ENCODE data around the gene ADAMTS17. TPM values are rescaled to one million over a fixed set of nuclear protein-coding genes. Genes with fewer than 3 reads are reported as not detected.

Gene ADAMTS17
- total and polyA plus RNA-seq, 9 of the 15 experiments (the other 6 are each of a cell fraction or from before 2014, with no cell fraction given), result 0.01 to 0.14 (median 0.07) TPM; not detected in 6

DNA sequence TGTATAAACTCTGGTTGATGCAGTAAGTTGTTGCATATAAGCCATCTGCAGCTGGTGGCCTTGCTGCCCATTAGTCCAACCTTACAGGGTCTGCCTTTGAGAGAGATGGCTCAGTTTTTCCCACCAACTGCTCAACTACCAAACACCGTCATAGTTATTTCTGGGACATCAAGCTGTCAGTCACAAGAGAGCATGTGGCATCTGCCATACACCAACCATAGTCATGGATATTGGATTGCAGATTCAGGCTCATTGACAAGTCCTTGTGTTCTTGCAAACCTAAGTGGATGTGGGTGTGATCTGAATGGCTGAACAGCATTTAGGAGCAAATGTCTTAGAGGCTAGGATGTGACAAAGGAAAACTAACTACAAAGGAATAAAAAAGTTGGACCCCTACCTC, 137.6 kb downstream of the ADAMTS17 start:
- Histone ChIP-seq H3K36me3 (ENCODE audit: control insufficient read depth, insufficient read depth, low read length) (no peaks in the 10 kb centered on the region), H2AFZ (ENCODE audit: low read depth, low read length) (no peak overlapping the region), H3K27ac (ENCODE audit: extremely low read depth, low read depth, low read length) (no peak overlapping the region), H3K79me2 (ENCODE audit: control insufficient read depth, insufficient read depth, low read length) (no peaks in the 10 kb centered on the region), H3K9ac (ENCODE audit: insufficient read depth in 1 of 2, low read depth in 2 of 2, low read length in 2 of 2) (no peak overlapping the region), H3K4me3 (no peak overlapping the region), H3K27me3 (ENCODE audit: control insufficient read depth in 2 of 2, insufficient read depth in 2 of 2, low read length in 2 of 2) (peaks cover 5 to 58% of the 10 kb centered on the region in 2 experiments; a peak in 3 of 5 replicates), H3K9me1 (ENCODE audit: control insufficient read depth, insufficient read depth, low read length) (no peaks in the 10 kb centered on the region), H3K4me2 (ENCODE audit: insufficient read depth, low read length) (no peak overlapping the region), H3K4me1 (replicated peaks in 1 of 2; ENCODE audit: control insufficient read depth in 2 of 2, insufficient read depth in 2 of 2, low read length in 2 of 2) (no peaks in the 10 kb centered on the region), H4K20me1 (replicated peaks; ENCODE audit: control insufficient read depth, insufficient read depth, low read length) (no peaks in the 10 kb centered on the region), H3K9me3 (replicated peaks; ENCODE audit: control insufficient read depth, insufficient read depth, low read depth, low read length) (no peaks in the 10 kb centered on the region)
- ChIA-PET CTCF (ENCODE audit: low intra/inter-chr PET ratio) (no interaction called here), POLR2A (interaction anchor here (0.6 kb wide), 1 partner anchor 11 kb away, joined by 3 read pairs; no protein-coding TSS in a partner anchor)
- in situ Hi-C loops (cut with MboI), result no loop called here
- 0% methylated on average over 1 of the region's 1 CpG for WGBS (ENCODE audit: insufficient coverage, low coverage, missing lambda C conversion rate)
- no TSS peak for BruUV-seq (replicated peaks)
- FAIRE-seq (no peak), ATAC-seq (no peak), DNase-seq (ENCODE audit: extremely low read depth in 1 of 4, low spot score in 3 of 4) (no peak)
- intact Hi-C loops (cut with micrococcal nuclease), result no loop called here
- TF ChIP-seq GTF2E2 (tag; IDR thresholded peaks at IDR 0.05) (no peak), ZNF133 (CRISPR knock-in tag; IDR thresholded peaks at IDR 0.05) (no peak), ZNF76 (CRISPR knock-in tag; IDR thresholded peaks at IDR 0.05; ENCODE audit: borderline replicate concordance) (no peak), MIER1 (IDR thresholded peaks at IDR 0.05; ENCODE audit: low read depth) (no peak), SP2 (IDR thresholded peaks at IDR 0.05; ENCODE audit: extremely low read depth, low read depth, low read length, poor library complexity, severe bottlenecking) (no peak), ZNF696 (CRISPR knock-in tag; conservative IDR thresholded peaks at IDR 0.05) (no peak), LCOR (CRISPR knock-in tag; IDR thresholded peaks at IDR 0.05) (no peak), TARDBP (IDR thresholded peaks at IDR 0.05) (no peak), CEBPB (tag; IDR thresholded peaks at IDR 0.05) (no peak), KLF6 (CRISPR knock-in tag; IDR thresholded peaks at IDR 0.05; ENCODE audit: borderline replicate concordance) (no peak), ELF2 (CRISPR knock-in tag; IDR thresholded peaks at IDR 0.05) (no peak), ARID1B (IDR thresholded peaks at IDR 0.05) (no peak), TCF7 (IDR thresholded peaks at IDR 0.05; ENCODE audit: borderline replicate concordance) (no peak), HNRNPL (IDR thresholded peaks at IDR 0.05; ENCODE audit: low read depth, low read length) (no peak)
- TF ChIP-seq, protein P1, sequence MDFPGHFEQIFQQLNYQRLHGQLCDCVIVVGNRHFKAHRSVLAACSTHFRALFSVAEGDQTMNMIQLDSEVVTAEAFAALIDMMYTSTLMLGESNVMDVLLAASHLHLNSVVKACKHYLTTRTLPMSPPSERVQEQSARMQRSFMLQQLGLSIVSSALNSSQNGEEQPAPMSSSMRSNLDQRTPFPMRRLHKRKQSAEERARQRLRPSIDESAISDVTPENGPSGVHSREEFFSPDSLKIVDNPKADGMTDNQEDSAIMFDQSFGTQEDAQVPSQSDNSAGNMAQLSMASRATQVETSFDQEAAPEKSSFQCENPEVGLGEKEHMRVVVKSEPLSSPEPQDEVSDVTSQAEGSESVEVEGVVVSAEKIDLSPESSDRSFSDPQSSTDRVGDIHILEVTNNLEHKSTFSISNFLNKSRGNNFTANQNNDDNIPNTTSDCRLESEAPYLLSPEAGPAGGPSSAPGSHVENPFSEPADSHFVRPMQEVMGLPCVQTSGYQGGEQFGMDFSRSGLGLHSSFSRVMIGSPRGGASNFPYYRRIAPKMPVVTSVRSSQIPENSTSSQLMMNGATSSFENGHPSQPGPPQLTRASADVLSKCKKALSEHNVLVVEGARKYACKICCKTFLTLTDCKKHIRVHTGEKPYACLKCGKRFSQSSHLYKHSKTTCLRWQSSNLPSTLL (IDR thresholded peaks at IDR 0.05), result no peak
- TF ChIP-seq, protein P2, sequence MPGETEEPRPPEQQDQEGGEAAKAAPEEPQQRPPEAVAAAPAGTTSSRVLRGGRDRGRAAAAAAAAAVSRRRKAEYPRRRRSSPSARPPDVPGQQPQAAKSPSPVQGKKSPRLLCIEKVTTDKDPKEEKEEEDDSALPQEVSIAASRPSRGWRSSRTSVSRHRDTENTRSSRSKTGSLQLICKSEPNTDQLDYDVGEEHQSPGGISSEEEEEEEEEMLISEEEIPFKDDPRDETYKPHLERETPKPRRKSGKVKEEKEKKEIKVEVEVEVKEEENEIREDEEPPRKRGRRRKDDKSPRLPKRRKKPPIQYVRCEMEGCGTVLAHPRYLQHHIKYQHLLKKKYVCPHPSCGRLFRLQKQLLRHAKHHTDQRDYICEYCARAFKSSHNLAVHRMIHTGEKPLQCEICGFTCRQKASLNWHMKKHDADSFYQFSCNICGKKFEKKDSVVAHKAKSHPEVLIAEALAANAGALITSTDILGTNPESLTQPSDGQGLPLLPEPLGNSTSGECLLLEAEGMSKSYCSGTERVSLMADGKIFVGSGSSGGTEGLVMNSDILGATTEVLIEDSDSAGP (CRISPR knock-in tag; IDR thresholded peaks at IDR 0.05), result no peak
- TF ChIP-seq, protein P3, sequence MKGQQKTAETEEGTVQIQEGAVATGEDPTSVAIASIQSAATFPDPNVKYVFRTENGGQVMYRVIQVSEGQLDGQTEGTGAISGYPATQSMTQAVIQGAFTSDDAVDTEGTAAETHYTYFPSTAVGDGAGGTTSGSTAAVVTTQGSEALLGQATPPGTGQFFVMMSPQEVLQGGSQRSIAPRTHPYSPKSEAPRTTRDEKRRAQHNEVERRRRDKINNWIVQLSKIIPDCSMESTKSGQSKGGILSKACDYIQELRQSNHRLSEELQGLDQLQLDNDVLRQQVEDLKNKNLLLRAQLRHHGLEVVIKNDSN (CRISPR knock-in tag; IDR thresholded peaks at IDR 0.05), result no peak
- TF ChIP-seq, protein P4, sequence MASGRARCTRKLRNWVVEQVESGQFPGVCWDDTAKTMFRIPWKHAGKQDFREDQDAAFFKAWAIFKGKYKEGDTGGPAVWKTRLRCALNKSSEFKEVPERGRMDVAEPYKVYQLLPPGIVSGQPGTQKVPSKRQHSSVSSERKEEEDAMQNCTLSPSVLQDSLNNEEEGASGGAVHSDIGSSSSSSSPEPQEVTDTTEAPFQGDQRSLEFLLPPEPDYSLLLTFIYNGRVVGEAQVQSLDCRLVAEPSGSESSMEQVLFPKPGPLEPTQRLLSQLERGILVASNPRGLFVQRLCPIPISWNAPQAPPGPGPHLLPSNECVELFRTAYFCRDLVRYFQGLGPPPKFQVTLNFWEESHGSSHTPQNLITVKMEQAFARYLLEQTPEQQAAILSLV (tag; IDR thresholded peaks at IDR 0.05), result no peak
